ENCODE results near the gene GAREM2.

DNA sequence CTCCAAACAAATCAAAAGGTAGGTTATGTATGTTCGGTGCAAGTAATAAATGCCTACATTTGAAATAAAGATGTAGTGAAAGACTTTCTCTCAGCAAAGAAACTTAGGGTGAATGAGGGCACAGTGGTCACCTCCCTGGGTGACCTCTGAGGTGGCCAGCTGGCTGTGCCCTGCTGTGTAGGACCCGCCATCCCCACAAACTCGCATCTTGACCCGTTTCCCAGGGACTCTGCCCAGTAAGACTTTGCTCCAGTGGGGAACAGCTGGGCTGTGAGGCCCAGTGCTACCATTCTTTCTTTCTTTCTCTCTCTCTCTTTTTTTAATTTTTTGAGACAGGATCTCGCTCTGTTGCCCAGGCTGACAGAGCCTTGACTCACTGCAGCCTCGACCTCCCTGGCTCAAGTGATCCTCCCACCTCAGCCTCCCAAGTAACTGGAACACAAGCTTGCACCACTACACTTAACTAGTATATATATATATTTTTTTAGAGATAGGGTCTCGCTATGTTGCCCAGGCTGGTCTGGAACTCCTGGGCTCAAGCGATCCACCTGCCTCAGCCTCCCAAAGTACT, 8.2 kb upstream of the GAREM2 start:
- no peak for TF ChIP-seq POLR2A (IDR thresholded peaks at IDR 0.05; ENCODE audit: low read depth, low read length)
- no peak for TF ChIP-seq TAF1 (IDR thresholded peaks at IDR 0.05; ENCODE audit: borderline replicate concordance, low read depth, low read length)

Data from GM12892 (cell line).